T-cell (primary cell): ENCODE measurements around the gene DNAI2. TPM values are rescaled to one million over a fixed set of nuclear protein-coding genes. Genes with fewer than 3 reads are reported as not detected.

Source experiments
- ATAC-seq, 4 experiments: fragments of 200-7000 bp in 3 of 4; fragments of 150-1000 bp in 1 of 4; cut with Tn5 transposase; replicated peaks in 1 of 4; 1 replicate in 3 of 4; 2 replicates in 1 of 4; pipeline ENCODE4 v1.10.0; 2021; ENCODE audit warnings: moderate library complexity in 3 of 4, mild to moderate bottlenecking in 2 of 4, moderate number of reproducible peaks in 1 of 4
- CTCF ChIA-PET, 2 donors: fragments of 300-600 bp; sonication (Branson Sonifier 250); formaldehyde crosslinking; loops; one replicate each; lab custom pipeline; 2022; ENCODE audit warnings: antibody characterized with exemption in 2 of 2; lab: Charles Lee
- POLR2A ChIA-PET, 2 donors: fragments of 300-600 bp; sonication (Branson Sonifier 250); formaldehyde crosslinking; loops; one replicate each; lab custom pipeline; 2022; ENCODE audit warnings: antibody characterized with exemption in 2 of 2; lab: Charles Lee
- DNase-seq, 35 experiments: peaks; one replicate each; pipeline versions ENCODE4 v3.0.0 to v3.0.0-alpha.2; 2013 to 2023
- H3K27ac ChIP-seq: one replicate; pipeline ENCODE4 v1.5.1; 2013; ENCODE audit warnings: low read length
- H3K27me3 ChIP-seq, 2 experiments: replicated peaks in 1 of 2; 1 replicate in 1 of 2; 2 replicates in 1 of 2; pipeline versions ENCODE4 v1.6.1 to v1.7.0; 2013; ENCODE audit warnings: low read length in 1 of 2, mixed read lengths in 1 of 2; ENCODE audit not compliant: control insufficient read depth in 2 of 2, insufficient read depth in 2 of 2; ENCODE audit errors: extremely low read depth in 1 of 2
- H3K36me3 ChIP-seq, 2 donors: 1 replicate in 1 of 2; 2 replicates in 1 of 2; pipeline versions ENCODE4 v1.6.1 to v1.7.0; 2013; ENCODE audit warnings: low read length in 1 of 2; ENCODE audit not compliant: control insufficient read depth in 2 of 2, insufficient read depth in 1 of 2; ENCODE audit errors: extremely low read depth in 1 of 2
- H3K4me1 ChIP-seq, 2 experiments: 1 replicate in 1 of 2; 2 replicates in 1 of 2; pipeline versions ENCODE4 v1.6.1 to v1.7.0; 2013; ENCODE audit warnings: low read length in 2 of 2, mixed read lengths in 1 of 2; ENCODE audit not compliant: insufficient read depth in 2 of 2, control insufficient read depth in 1 of 2; ENCODE audit errors: extremely low read depth in 1 of 2
- H3K4me3 ChIP-seq, 2 donors: 1 replicate in 1 of 2; 2 replicates in 1 of 2; pipeline versions ENCODE4 v1.5.1 to v1.7.0; 2013; ENCODE audit warnings: mild to moderate bottlenecking in 2 of 2, low read length in 1 of 2, moderate library complexity in 1 of 2; ENCODE audit not compliant: control insufficient read depth in 1 of 2; ENCODE audit errors: extremely low read depth in 1 of 2
- H3K9me3 ChIP-seq: 2 replicates; pipeline ENCODE4 v1.7.0; 2013
- H3K27ac Mint-ChIP-seq, 2 donors: one replicate each; pipeline ENCODE4 v1.8.0; 2020 to 2021; ENCODE audit warnings: mild to moderate bottlenecking in 2 of 2, mixed read lengths in 2 of 2
- H3K27me3 Mint-ChIP-seq, 2 donors: one replicate each; pipeline ENCODE4 v1.8.0; 2021 to 2022; ENCODE audit warnings: mixed read lengths in 2 of 2
- H3K36me3 Mint-ChIP-seq: one replicate; pipeline ENCODE4 v1.8.0; 2021; ENCODE audit warnings: mixed read lengths
- H3K4me1 Mint-ChIP-seq, 3 donors: one replicate each; pipeline ENCODE4 v1.8.0; 2020 to 2022; ENCODE audit warnings: mixed read lengths in 3 of 3, mild to moderate bottlenecking in 1 of 3
- H3K4me3 Mint-ChIP-seq, 3 donors: one replicate each; pipeline ENCODE4 v1.8.0; 2020 to 2022; ENCODE audit warnings: mild to moderate bottlenecking in 3 of 3, mixed read lengths in 3 of 3, moderate library complexity in 3 of 3
- H3K9me3 Mint-ChIP-seq, 3 donors: one replicate each; pipeline ENCODE4 v1.8.0; 2020 to 2022; ENCODE audit warnings: mixed read lengths in 3 of 3
- WGBS: methylation state at CpG from one replicate; pipeline ENCODE4 v1.1.5; 2013; ENCODE audit warnings: missing lambda C conversion rate; ENCODE audit not compliant: insufficient coverage; 5-methylcytosine and 5-hydroxymethylcytosine counted together
- total RNA-seq, 35 experiments: library from RNA in 6 of 35; stranded (reverse) in 6 of 35; fragments of 120-200 nt in 1 of 35; gene quantifications; one replicate each; pipeline versions ENCODE4 v1.2.1 to v1.2.4 and lab custom pipeline; 2013 to 2026

DNAI2 gene
- total RNA-seq, 5 donors from 2014 or later (not counting 1 experiment from before 2014, with no cell fraction given) = 0.80 to 5.3 (median 1.7) TPM

DNA sequence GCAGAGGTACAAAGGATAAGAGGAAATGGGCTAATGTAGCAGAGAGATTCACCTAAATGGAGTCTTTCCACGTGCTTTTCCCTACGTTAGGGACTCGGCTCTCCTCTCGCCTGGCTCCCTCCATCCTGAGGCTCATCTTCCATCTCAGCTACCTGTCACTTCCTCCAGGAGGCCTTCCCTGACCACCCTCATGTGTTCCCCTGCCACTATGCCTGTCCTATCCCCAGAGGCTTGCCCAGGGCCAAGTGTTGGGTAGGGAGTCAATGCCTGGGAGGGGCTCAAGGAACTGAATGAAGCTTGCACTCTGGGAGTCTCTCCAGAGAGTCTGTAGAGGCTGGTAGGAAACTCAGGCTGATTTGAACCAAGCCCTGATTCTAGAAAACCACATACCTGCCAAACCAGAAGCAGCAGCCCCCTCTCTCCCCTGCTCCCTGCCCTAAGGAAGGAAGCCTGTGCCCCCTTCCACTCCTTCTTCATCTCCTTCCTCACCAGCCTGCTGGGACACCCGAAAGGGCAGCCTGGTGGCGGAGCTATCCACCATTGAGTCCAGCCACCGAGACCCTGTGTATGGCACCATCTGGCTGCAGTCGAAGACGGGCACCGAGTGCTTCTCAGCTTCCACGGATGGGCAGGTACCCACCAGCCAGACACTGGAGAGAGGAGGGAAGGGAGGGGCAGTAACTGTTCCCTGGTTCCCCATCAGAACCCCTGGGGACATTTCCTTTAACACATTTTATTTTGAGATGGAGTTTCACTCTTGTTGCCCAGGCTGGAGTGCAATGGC lies 25.4 kb downstream of the DNAI2 start:
- H3K9me3 Mint-ChIP-seq = no peaks in the 10 kb centered on the region

DNA sequence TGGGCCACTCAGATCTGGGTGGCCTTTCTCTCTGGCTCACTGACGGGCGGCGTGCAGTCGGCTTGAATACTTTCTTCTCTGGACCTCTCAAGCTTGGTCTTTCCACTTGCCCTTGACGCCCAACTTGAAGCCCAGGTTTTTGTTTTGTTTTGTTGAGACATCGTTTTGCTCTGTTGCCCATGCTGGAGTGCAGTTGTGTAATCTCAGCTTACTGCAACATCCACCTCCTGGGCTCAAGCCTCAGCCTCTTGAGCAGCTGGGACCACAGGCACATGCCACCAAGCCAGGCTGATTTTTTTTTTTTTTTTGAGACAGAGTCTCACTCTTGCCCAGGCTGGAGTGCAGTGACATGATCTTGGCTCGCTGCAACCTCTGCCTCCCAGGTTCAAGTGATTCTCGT lies 29.3 kb downstream of the DNAI2 start:
- no peaks in the 10 kb centered on the region for H3K36me3 ChIP-seq
- 95% methylated on average over 6 of the region's 8 CpGs for WGBS
- no peak overlapping the region for H3K4me3 ChIP-seq
- no peaks in the 10 kb centered on the region for H3K9me3 Mint-ChIP-seq
- H3K27ac ChIP-seq = no peak overlapping the region
- CTCF ChIA-PET = interaction anchor here in 1 of 2 donors (0.7 kb wide), 2 partner anchors 34 to 1477 kb away, joined by 4 to 5 read pairs; no protein-coding TSS in a partner anchor
- no peak overlapping the region for H3K4me3 Mint-ChIP-seq
- no peaks in the 10 kb centered on the region for H3K36me3 Mint-ChIP-seq
- H3K27me3 ChIP-seq = peaks cover 0 to 17% of the 10 kb centered on the region in 2 experiments
- ATAC-seq (no peak), DNase-seq (no peak)
- peaks cover 7 to 14% (median 11%) of the 10 kb centered on the region in 3 donors for H3K4me1 Mint-ChIP-seq
- H3K9me3 ChIP-seq = no peaks in the 10 kb centered on the region
- H3K4me1 ChIP-seq = peaks cover 0 to 10% of the 10 kb centered on the region in 2 experiments
- peaks cover 2 to 4% of the 10 kb centered on the region in 2 donors for H3K27me3 Mint-ChIP-seq
- POLR2A ChIA-PET = no interaction called here
- H3K27ac Mint-ChIP-seq = no peak overlapping the region

More for the DNA sequence above, 25.4 kb downstream of the DNAI2 start:
- Histone ChIP-seq H3K4me3 (no peak overlapping the region), H3K4me1 (peaks cover 0 to 15% of the 10 kb centered on the region in 2 experiments), H3K9me3 (no peaks in the 10 kb centered on the region), H3K27me3 (peaks cover 0 to 6% of the 10 kb centered on the region in 2 experiments), H3K27ac (no peak overlapping the region), H3K36me3 (no peaks in the 10 kb centered on the region)
- Mint-ChIP-seq H3K36me3 (no peaks in the 10 kb centered on the region), H3K4me3 (no peak overlapping the region), H3K4me1 (peaks cover 7 to 24% (median 16%) of the 10 kb centered on the region in 3 donors), H3K27ac (no peak overlapping the region), H3K27me3 (peaks cover 2 to 4% of the 10 kb centered on the region in 2 donors)
- CTCF ChIA-PET = interaction anchor here in 1 of 2 donors (0.5 to 1.0 kb wide), 3 partner anchors 15 to 606 kb away, joined by 3 to 5 read pairs (median 3); no protein-coding TSS in a partner anchor
- ATAC-seq (no peak), DNase-seq (no peak)
- POLR2A ChIA-PET = interaction anchor here in 1 of 2 donors (0.6 kb wide), 1 partner anchor 96 kb away, joined by 3 read pairs; no protein-coding TSS in a partner anchor
- no CpG with 5 or more reads among the region's 11 CpGs for WGBS

DNA sequence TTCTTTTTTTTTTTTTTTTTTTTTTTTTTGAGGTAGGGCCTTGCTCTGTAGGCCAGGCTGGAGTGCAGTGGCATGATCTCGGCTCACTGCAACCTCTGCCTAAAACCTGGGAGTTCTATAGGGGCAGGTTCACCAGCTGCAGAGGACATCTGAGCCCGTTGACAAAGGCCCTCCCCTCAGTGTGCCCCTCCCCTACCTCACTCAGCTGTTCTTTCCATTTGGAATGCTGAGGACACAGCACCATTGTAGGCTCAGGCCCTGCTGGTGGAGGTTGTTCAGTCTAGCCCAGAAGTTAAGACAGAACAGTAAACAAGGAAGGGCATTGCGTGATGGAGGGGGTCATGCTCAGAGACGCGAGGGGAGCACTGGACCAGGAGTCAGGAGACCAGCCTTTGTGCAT lies 30.1 kb downstream of the DNAI2 start:
- Mint-ChIP-seq H3K27me3 (peaks cover 1 to 4% of the 10 kb centered on the region in 2 donors), H3K27ac (no peak overlapping the region), H3K4me1 (peaks cover 7 to 14% (median 11%) of the 10 kb centered on the region in 3 donors), H3K4me3 (no peak overlapping the region), H3K36me3 (no peaks in the 10 kb centered on the region), H3K9me3 (no peaks in the 10 kb centered on the region)
- DNase-seq (no peak), ATAC-seq (no peak)
- ChIA-PET POLR2A (no interaction called here), CTCF (interaction anchor here in 1 of 2 donors (0.7 kb wide), 2 partner anchors 33 to 1476 kb away, joined by 4 to 5 read pairs; no protein-coding TSS in a partner anchor)
- WGBS = no CpG with 5 or more reads among the region's 5 CpGs
- Histone ChIP-seq H3K36me3 (no peaks in the 10 kb centered on the region), H3K27me3 (peaks cover 0 to 21% of the 10 kb centered on the region in 2 experiments), H3K9me3 (no peaks in the 10 kb centered on the region), H3K4me1 (peaks cover 0 to 10% of the 10 kb centered on the region in 2 experiments), H3K4me3 (no peak overlapping the region), H3K27ac (no peak overlapping the region)

DNA sequence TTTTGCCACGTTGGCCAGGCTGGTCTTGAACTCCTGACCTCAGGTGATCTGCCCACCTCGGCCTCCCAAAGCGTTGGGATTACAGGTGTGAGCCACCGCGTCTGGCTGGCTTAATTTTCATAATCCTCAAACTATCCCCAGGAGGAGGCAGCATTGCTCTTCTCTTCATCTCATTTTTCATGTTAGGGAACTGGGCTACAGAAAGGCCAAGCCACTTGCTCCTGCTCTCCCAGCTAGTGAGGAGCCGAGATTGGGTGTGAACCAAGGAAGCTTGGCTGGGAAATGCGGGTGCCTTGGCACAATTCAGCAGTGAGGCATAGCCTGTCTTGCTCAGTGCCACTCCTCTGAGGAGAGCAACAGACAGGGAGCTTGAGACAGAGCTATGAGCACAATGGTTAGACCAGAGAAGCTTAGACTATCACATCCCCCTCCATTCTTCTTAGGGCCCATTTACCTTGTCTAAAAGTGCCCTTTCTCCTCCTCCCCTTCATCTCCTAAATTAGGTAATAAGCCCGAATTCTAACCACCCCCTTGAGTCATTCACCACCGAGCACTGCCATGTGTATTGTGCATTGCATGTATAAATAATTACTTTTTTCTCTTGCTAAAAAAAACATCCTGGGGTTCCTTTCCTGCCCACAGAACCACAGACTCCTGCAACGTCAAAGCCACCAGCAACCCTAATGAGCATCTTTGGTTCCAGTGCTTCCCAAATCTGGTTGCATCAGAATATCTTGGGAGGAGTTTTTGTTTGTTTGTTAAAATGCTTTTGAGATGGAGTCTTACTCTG lies 32.0 kb downstream of the DNAI2 start:
- peak in 2 of 4 experiments; percentile 33 to 56 for ATAC-seq
- no peak overlapping the region for H3K4me3 Mint-ChIP-seq
- no peak overlapping the region for H3K27ac Mint-ChIP-seq
- no peaks in the 10 kb centered on the region for H3K9me3 ChIP-seq
- H3K9me3 Mint-ChIP-seq = no peaks in the 10 kb centered on the region
- peaks cover 0 to 19% of the 10 kb centered on the region in 2 experiments for H3K27me3 ChIP-seq
- H3K4me1 Mint-ChIP-seq = peaks cover 5 to 13% (median 10%) of the 10 kb centered on the region in 3 donors
- WGBS = 91% methylated on average over 4 of the region's 10 CpGs
- H3K36me3 Mint-ChIP-seq = no peaks in the 10 kb centered on the region
- H3K36me3 ChIP-seq = no peaks in the 10 kb centered on the region
- ChIA-PET CTCF (no interaction called here), POLR2A (no interaction called here)
- DNase-seq = peak in 1 of 35 experiments; percentile 22
- H3K4me1 ChIP-seq = peaks cover 0 to 7% of the 10 kb centered on the region in 2 experiments
- no peaks in the 10 kb centered on the region for H3K27me3 Mint-ChIP-seq
- H3K4me3 ChIP-seq = no peak overlapping the region
- H3K27ac ChIP-seq = no peak overlapping the region

DNA sequence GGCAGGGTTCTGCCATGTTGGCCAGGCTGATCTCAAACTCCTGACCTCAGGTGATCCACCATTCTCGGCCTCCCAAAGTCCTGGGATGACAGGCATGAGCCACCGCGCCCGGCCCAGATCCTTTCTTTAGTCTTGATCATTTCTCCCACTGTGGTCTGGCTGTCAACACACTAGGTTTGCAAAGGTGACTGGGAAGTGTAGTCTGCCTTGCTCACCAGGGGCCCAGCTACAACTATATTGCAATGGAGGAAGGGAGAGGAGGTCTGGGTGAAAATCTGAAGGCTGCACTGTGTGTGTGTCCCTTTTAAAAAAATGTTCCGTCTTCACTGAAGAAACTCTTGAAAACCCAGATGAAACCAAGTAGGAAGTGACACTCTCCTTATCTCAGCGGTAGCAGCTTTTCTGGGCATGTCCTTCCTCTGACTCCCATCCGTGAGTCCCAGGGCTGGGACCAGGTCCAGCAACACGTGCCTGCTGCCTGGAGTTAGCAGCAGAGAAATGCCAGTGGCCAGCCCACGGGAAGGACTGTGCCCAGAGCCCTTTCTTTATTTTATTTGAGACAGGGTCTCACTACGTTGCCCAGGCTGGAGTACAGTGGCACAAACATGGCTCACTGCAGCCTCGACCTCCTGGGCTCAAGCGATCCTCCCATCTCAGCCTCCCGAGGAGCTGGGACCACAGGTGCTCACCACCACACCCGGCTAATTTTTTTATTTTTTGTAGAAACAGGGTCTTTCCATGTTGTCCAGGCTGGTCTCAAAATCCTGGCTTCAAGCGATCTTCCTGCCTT lies 34.1 kb downstream of the DNAI2 start:
- CTCF ChIA-PET = no interaction called here
- POLR2A ChIA-PET = no interaction called here
- Mint-ChIP-seq H3K4me1 (peaks cover 0 to 9% (median 6%) of the 10 kb centered on the region in 3 donors), H3K36me3 (no peaks in the 10 kb centered on the region), H3K27me3 (no peaks in the 10 kb centered on the region), H3K9me3 (peaks cover 0 to 5% (median 5%) of the 10 kb centered on the region in 3 donors), H3K27ac (no peak overlapping the region), H3K4me3 (no peak overlapping the region)
- 42% methylated on average over 11 of the region's 15 CpGs for WGBS
- Histone ChIP-seq H3K9me3 (no peaks in the 10 kb centered on the region), H3K36me3 (no peaks in the 10 kb centered on the region), H3K4me1 (peaks cover 0 to 3% of the 10 kb centered on the region in 2 experiments), H3K27me3 (peaks cover 0 to 22% of the 10 kb centered on the region in 2 experiments), H3K27ac (no peak overlapping the region), H3K4me3 (no peak overlapping the region)
- no peak for ATAC-seq
- DNase-seq = no peak
